Activated T-cell treated with anti-CD3 and anti-CD28 coated beads for 4 hours (primary cell): ENCODE measurements around the gene FIGNL1.

ENCODE experiments used
- DNase-seq: peaks from one replicate; pipeline ENCODE4 v3.0.0-alpha.2; 2020

The FIGNL1 gene

GRCh38 chr7:50426280-50427045 is 23.7 kb downstream of the FIGNL1 start:
- no peak for DNase-seq

DNA sequence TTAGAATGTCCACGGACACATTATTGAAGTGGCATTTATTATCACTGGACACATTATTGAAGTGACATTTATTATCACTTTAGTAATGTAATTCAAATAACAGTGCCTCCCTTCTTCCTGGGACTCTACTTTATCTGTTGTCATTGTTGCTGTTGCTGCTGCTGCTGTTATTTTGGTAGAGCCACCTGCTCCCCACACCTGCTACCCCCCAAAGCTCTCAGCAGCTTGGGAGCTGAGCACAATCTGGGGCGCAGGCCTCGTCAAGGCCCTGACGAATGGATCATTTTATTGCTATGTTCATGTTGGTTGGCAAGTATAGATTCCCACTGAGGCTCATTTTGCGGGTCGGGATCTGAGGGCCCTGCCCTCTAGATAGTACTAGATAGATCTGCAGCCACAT is 24.8 kb downstream of the FIGNL1 start:
- no peak for DNase-seq

DNA sequence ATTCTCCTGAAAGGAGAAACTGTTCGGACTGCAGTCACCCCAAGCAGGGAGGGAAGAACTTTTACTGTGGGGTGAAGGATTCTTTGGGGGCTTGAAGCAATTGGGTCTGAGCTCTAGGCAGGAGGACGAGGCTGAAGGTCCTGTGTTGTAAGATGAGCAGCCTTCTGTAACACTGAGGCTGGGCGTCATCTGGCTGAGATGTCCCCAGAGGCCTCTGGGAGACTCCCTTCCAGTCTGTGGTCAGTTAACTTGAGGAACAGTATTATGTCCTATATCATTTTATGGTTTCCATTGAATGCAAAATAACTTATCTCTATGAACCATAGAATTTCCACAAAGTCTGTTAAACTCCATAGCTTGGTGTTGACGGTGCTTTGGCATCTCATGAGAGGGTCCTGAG is 26.3 kb downstream of the FIGNL1 start:
- DNase-seq: no peak

DNA sequence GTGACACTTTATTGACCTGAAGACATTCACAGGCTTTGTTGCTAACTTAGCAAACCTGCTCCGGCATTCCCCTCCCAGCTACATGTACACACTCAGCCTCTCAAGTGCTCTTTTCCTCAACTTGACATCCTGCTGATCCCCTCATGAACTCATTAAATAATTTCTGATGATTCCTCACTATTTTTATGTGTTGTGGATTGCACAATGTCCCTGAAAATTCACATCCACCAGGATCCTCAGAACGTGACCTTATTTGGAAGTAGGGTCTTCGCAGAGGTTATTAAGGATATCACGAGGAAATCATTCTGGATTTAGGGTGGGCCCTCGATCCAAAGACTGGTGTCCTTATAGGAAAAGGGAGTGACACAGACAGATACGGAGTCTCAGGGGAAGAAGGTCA is 27.3 kb downstream of the FIGNL1 start:
- DNase-seq: no peak

GRCh38 chr7:50421043-50421442 is 29.1 kb downstream of the FIGNL1 start:
- no peak for DNase-seq

- DNase-seq: no peak
Measured at GRCh38 chr7:50418526-50419290, 31.4 kb downstream of the FIGNL1 start.

- DNase-seq: peak; percentile 50
Measured at GRCh38 chr7:50418086-50418515, 32.0 kb downstream of the FIGNL1 start.

DNA sequence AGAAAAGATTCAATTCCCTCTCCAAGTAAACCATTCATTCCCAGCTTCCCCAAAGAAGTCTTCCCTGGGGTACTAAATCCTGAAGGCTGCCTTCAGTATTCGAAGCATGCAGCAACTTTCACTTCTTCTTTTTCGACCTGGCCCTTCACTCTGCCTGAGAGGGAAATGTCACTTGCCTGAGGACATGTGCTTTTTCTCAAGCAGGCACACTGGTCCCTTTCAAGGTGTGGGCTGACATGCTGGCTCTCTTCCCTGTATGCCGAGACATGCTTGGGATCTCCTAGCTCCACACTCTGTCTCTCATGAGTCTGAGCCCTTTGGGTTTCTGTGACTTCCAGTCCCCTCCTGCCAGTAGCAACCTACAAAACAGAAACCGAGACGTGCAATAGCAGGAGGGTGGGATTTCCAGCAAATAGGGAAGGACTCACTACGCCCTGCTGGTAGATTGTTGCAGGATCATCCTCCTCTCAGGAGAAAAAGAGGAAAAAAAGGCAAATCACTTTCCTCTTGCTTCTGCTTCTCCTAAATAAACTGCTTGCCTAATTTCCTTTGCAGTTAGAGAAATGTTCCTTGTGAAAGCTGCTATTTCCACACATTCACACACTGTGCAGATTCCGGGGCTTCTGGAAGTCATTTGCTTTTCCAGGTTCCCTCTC is 33.5 kb downstream of the FIGNL1 start:
- no peak for DNase-seq

GRCh38 chr7:50415844-50416364 is 34.2 kb downstream of the FIGNL1 start:
- no peak for DNase-seq

DNA sequence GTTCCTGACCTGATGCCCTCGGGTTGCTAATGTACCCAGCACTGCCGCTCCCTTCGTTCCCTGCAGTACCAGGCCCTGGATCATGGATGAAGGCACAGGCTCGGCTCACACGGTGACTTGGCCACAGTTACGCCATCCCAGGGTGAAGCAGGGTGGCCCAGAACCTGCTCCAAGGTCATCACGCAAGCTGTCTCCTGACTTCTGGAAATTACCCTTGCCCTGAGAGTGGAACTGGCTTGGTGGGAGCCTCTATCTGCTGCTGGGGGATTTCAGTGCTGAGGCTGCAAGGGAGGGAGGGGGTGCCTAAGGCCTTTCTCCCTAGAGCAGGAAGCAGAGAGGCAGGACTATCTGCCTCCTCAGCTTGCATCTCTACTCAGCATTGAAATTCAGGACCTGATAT is 36.6 kb downstream of the FIGNL1 start:
- DNase-seq: no peak

DNA sequence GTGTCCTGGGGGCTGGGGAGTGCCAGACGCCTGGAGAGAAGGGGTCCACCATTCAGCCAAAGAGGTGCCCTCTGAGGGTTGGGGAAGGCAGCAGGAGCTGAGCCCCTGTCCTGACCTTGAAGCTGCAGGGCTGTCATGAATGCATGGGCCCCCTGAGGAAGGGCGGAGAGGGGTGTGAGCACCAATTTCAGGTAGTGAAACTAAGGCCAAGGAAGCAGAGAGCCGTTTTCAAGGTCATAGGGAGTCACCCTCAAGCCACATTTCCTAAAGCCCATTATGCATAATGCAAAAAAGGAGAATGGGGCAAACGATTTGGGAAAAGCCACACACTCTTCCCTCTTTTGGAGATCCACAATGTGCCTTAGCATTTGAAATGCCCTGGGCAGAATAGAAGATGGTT is 37.2 kb downstream of the FIGNL1 start:
- DNase-seq: no peak

DNA sequence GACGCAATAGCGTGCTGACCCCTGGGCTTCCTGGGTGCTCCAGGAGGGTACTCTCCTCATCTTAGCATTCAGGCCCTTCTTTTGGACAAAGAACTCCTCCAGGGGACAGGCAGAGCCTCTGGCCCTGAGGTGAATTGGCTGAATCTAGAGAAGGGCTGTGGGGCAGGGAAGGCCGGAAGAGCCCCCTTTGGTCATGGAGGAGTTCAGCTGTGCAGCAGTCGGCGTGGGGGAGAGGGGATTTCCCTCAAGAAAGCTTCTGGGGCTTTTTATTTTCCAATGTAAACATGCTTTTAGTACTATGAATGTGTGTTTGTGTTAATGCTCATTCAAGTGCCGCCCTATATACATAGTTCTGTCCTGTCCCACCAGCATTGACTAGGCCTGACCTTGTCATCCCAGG is 38.8 kb downstream of the FIGNL1 start:
- no peak for DNase-seq

- no peak for DNase-seq
Measured at GRCh38 chr7:50409856-50410745, 40.0 kb downstream of the FIGNL1 start.

DNA sequence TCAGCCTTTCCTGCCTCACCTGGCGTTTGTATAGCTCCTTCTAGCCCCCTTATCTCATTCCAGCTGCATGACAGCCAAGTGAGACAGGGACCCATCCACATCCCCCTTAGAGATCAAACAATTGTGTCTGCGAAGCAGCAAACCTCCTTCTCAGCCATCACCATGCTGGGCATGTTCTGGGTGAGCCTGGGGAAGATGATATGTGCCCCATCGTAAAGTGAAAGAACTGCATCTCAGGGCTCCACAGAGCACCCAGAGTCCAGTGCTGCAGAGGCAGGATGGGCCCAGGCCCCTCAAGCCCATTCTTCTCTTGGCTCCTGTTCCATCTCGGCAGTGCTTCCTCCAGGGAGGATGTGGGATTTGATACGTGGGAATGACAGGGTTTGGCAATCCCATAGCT is 43.2 kb downstream of the FIGNL1 start:
- no peak for DNase-seq

GRCh38 chr7:50405221-50405620 is 44.9 kb downstream of the FIGNL1 start:
- DNase-seq: no peak

DNA sequence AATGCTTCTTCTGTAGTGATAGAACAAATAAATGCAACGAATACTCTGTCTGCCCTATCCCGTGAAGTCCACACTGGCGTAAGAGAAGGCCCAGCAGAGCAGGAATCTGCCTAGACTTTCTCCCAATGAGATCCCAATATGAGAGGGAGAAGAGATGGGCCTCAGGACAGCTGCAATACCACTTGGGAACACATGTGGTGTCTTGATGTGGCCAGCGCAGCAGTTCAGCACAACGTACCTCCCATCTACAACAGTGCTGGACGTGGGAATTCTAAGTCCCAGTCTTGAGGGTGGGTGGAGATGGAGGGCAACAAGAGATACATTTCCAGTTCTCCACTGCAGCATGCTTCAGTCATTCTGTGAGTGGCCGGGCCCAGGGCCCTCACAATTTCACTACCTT is 45.8 kb downstream of the FIGNL1 start:
- DNase-seq: no peak

DNA sequence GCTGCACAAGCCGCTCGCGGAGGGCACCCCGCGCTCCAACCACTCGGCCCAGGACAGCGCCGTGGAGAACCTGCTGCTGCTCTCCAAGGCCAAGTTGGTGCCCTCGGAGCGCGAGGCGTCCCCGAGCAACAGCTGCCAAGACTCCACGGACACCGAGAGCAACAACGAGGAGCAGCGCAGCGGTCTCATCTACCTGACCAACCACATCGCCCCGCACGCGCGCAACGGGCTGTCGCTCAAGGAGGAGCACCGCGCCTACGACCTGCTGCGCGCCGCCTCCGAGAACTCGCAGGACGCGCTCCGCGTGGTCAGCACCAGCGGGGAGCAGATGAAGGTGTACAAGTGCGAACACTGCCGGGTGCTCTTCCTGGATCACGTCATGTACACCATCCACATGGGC is 50.0 kb downstream of the FIGNL1 start:
- DNase-seq: no peak

- no peak for DNase-seq
Measured at GRCh38 chr7:50399635-50400034, 50.5 kb downstream of the FIGNL1 start.

GRCh38 chr7:50399206-50399605 is 50.9 kb downstream of the FIGNL1 start:
- DNase-seq: no peak

DNA sequence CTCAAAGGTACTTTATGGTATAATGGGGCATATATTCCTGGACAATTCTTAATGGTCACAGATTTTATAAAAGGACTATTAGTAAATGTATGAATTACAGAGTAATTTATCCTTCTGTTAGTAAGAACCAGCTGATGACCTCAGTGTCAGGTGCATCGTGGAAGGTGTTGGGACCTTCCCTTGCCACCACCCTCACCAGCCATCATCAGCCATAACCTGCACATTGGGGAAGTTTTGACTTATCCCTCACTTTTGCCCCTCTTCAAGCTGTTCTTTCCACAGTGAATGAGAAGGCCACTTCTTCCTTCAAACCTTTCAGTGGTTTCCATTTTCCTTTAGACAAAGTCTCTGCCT is 52.2 kb downstream of the FIGNL1 start:
- DNase-seq: no peak

GRCh38 chr7:50397320-50397970 is 52.7 kb downstream of the FIGNL1 start:
- DNase-seq: no peak

DNA sequence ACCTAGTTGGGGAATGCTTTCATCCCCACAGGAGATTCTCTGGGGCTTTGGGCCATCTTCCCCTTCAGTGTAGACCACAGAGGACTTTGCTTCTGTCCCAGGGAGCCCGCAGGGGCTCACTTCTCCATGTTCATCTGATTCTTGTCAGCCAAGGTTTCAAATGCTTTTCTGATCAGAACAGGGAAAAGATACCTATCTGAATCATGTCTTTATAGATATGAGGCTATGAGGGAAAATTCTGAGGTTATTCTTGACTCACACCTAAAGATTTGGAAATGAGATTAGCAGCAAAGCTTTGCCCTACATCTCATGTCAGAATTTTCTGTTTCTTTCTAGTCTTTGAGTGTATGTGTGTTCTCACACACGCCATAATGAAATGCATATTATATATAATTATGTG is 53.3 kb downstream of the FIGNL1 start:
- DNase-seq: no peak
